ENCODE data around the gene OSR1.

OSR1 gene

DNA sequence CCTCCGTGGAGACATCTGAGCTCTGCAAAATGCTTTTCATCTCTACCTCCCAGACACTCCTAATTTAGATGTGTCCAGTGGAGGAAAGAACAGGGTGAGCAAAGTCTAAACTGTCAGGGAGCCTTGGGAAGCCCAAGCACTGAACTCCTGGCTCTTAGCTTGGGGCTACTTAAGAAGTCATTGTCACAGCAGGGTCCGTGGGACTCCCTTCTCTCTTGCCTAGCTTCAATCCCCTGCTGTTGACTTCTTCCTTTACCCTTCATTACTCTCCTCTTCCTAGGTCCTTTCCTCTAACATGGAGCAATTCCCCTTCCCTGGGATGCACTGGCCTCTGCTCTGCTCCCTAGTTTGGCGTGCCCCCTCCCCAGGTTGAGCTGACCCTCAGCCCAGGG is 3.4 kb downstream of the OSR1 start:
- DNase-seq (ENCODE audit: low read depth) = no peak

DNA sequence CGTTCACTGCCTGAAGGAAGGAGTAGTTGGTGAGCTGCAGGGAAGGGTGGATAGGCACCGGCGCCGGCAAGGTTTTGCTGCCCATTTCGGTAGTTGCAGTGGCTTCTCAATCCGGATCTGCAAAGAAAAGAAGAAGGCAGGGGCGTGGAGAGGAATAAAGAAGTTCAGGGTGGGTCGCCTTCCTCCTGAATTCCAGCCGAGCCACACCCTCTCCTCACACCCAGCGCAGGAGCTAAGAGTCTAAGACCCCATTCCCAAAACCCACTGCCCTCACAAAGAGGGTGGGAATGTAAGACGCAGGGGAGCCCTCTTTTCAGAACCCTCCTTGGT is 4.7 kb downstream of the OSR1 start:
- no peak for DNase-seq (ENCODE audit: low read depth)
- H3K4me3 ChIP-seq (ENCODE audit: low read depth, low read length) = no peak overlapping the region
- TF ChIP-seq, protein P1, sequence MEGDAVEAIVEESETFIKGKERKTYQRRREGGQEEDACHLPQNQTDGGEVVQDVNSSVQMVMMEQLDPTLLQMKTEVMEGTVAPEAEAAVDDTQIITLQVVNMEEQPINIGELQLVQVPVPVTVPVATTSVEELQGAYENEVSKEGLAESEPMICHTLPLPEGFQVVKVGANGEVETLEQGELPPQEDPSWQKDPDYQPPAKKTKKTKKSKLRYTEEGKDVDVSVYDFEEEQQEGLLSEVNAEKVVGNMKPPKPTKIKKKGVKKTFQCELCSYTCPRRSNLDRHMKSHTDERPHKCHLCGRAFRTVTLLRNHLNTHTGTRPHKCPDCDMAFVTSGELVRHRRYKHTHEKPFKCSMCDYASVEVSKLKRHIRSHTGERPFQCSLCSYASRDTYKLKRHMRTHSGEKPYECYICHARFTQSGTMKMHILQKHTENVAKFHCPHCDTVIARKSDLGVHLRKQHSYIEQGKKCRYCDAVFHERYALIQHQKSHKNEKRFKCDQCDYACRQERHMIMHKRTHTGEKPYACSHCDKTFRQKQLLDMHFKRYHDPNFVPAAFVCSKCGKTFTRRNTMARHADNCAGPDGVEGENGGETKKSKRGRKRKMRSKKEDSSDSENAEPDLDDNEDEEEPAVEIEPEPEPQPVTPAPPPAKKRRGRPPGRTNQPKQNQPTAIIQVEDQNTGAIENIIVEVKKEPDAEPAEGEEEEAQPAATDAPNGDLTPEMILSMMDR (conservative IDR thresholded peaks at IDR 0.05; ENCODE audit: low read depth, low read length) = no peak

More for the DNA sequence above, 3.4 kb downstream of the OSR1 start:
- TF ChIP-seq, protein P1 (conservative IDR thresholded peaks at IDR 0.05; ENCODE audit: low read depth, low read length) = no peak
- peak overlapping the region; percentile 76 for H3K4me3 ChIP-seq (ENCODE audit: low read depth, low read length)

DNA sequence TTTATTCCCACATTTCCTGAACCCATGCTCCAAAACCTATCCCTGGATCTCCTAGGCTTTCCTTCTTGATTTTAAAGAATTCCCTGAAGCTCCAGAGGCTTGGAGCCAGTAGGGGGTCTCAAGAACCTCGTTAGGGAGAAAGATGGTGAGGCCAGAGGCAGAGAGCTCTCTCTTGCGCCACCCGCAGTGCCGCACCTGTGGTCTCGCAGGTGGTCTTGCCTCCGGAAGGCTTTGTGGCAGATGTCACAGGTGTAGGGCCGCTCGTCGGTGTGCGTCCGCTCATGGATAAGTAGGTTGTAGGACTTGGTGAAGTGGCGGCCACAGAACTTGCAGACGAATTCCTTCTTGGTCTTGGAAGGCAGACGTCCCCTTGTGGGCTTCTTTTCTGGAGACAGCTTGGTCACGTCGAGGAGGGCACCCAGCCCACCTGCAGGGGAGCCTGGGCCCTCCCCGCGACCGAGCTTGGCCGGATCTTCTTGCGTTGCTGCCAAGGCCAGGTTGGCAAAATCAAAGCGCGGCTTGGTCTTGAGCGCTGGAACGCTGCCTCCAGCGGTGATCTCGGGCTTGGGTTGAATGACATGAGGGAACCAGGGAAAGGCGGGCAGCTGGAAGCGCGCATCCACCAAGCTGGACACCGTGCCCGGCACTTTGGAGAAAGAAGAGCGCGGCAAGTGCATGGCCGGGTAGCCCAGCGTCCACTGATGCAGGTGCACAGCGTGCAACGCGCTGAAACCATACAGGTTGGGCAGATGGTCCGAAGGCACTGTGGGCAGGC is 5.3 kb downstream of the OSR1 start:
- TF ChIP-seq, protein P1 (conservative IDR thresholded peaks at IDR 0.05; ENCODE audit: low read depth, low read length) = peak; percentile 4

DNA sequence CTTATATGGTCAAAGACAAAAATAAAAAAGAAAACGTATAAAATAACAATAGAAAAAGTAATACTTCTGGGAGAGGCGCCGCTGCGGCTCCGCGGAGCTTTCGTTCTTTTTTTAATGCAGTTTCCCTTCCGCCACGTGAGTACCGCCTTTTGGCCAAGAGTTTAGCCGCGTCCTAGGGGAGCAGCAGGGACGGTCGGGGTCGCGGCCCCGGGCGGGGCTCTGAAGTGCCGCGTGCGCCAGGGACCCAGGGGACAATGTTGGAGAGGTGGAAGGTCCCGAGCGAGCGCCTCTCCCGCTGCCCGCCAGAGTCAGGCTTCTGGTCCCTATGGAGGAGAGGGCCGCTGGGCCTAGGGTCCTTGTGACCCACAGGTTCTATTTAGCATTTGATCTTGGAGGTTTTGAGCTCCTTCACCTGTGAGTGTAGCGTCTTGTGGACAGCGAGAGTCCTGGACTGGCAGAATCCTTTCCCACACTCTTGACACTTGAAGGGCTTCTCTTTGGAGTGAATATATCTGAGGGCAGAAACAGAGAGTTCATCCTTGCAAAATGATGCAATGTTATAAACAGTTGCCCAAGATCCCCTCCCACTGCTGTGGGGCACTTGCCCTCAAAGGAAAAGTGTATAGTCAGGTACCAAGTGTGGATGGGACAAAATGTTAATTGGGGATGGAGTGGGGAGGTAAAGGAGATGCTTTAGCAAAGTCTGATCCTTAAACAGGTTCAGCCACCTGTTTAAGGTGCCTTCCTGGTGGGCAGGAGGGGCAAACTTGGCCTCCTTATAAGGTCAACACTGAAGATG is 6.3 kb downstream of the OSR1 start:
- TF ChIP-seq, protein P1 (conservative IDR thresholded peaks at IDR 0.05; ENCODE audit: low read depth, low read length) = no peak
- peak; percentile 21 for DNase-seq (ENCODE audit: low read depth)
- peak overlapping the region; percentile 14 for H3K4me3 ChIP-seq (ENCODE audit: low read depth, low read length)

More for the DNA sequence above, 5.3 kb downstream of the OSR1 start:
- no peak overlapping the region for H3K4me3 ChIP-seq (ENCODE audit: low read depth, low read length)
- no peak for DNase-seq (ENCODE audit: low read depth)

DNA sequence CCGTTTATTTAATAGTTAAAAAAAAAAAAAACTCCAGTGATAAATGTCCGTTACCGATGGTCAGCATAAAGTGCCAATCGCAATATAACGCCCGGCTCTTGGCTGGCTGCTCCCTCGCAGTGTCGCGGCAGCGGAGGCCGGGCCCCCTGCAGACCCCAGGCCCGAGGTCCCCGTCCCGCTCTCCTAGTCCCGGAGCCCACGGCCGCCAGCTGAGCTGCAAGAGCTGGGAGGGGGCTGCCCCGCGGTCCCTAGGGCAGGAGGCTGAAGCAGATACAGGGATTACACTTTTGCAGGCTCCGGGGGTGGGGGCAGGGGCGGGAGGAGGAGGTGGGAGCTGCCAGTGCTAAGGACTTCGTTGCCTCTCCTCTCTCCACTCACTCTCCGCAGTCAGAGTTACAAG is 6.9 kb downstream of the OSR1 start:
- TF ChIP-seq, protein P1 (conservative IDR thresholded peaks at IDR 0.05; ENCODE audit: low read depth, low read length) = no peak
- DNase-seq (ENCODE audit: low read depth) = no peak
- peak overlapping the region; percentile 28 for H3K4me3 ChIP-seq (ENCODE audit: low read depth, low read length)

DNA sequence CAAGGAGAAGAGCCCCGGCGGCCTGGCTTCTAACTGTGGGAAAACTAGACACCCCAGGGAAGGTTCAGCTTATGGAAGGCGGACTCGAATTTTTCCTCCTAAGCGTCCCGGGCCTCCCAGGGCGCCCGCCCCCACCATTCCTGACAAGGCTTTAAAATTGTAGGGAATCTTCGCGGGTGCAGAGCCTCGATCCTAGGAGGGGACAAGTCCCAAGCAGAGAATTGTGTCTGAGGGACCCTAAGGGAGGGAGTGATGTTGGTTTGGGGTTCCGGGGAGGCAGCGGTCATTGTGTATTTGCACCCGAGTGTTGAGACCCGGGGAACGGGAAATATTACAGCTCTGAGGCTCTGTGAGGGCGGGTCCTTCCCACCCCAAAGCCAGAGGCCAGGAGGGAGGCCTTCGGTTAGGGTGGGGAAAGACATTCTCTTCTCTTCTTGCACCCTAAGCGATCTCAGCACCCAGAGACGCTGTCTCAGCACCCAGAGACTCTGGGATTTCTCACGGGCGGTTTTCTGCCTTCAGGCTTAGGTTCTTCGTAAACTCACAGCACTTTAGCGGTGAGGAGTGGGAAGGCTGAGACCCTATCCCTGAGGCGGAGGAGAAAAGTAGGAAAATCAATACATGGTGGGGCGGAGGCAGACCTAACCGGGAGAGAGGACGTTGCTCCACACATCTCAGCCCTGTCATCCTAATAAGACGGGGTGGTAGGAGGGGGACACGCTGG is 7.6 kb downstream of the OSR1 start:
- peak overlapping the region; percentile 30 for H3K4me3 ChIP-seq (ENCODE audit: low read depth, low read length)
- TF ChIP-seq, protein P1 (conservative IDR thresholded peaks at IDR 0.05; ENCODE audit: low read depth, low read length) = no peak
- DNase-seq (ENCODE audit: low read depth) = no peak

All from choroid plexus epithelial cell (primary cell).